HG03442 (cell line): ENCODE data around the gene PPP1R9B.

ENCODE experiments used
- ATAC-seq: cut with Tn5 transposase; IDR thresholded peaks from one replicate; pipeline ENCODE4 v1.9.1; 2021; ENCODE audit warnings: mild to moderate bottlenecking, moderate library complexity; ENCODE audit not compliant: unreplicated experiment

PPP1R9B gene

GRCh38 chr17:50109785-50110184 lies 40.7 kb downstream of the PPP1R9B start:
- no peak for ATAC-seq

GRCh38 chr17:50109207-50109606 lies 41.3 kb downstream of the PPP1R9B start:
- no peak for ATAC-seq

GRCh38 chr17:50108556-50108955 lies 41.9 kb downstream of the PPP1R9B start:
- ATAC-seq = no peak

GRCh38 chr17:50107790-50108414 lies 42.6 kb downstream of the PPP1R9B start:
- ATAC-seq = no peak

GRCh38 chr17:50106393-50107131 lies 43.9 kb downstream of the PPP1R9B start:
- no peak for ATAC-seq

GRCh38 chr17:50105811-50106210 lies 44.7 kb downstream of the PPP1R9B start:
- no peak for ATAC-seq

GRCh38 chr17:50103941-50104340 lies 46.5 kb downstream of the PPP1R9B start:
- no peak for ATAC-seq

GRCh38 chr17:50103252-50103651 lies 47.2 kb downstream of the PPP1R9B start:
- ATAC-seq = no peak

- no peak for ATAC-seq
These were observed 48.1 kb downstream of the PPP1R9B start for GRCh38 chr17:50102164-50102991.

- no peak for ATAC-seq
These were observed 48.9 kb downstream of the PPP1R9B start for GRCh38 chr17:50101346-50102163.

GRCh38 chr17:50100921-50101345 lies 49.5 kb downstream of the PPP1R9B start:
- no peak for ATAC-seq

- ATAC-seq = no peak
These were observed 50.0 kb downstream of the PPP1R9B start for GRCh38 chr17:50100480-50100883.

GRCh38 chr17:50099003-50099402 lies 51.5 kb downstream of the PPP1R9B start:
- no peak for ATAC-seq

- no peak for ATAC-seq
These were observed 51.9 kb downstream of the PPP1R9B start for GRCh38 chr17:50098583-50098982.

- no peak for ATAC-seq
These were observed 52.6 kb downstream of the PPP1R9B start for GRCh38 chr17:50097926-50098325.

GRCh38 chr17:50097455-50097854 lies 53.0 kb downstream of the PPP1R9B start:
- no peak for ATAC-seq

- ATAC-seq = no peak
These were observed 53.7 kb downstream of the PPP1R9B start for GRCh38 chr17:50096758-50097157.

- ATAC-seq = no peak
These were observed 54.4 kb downstream of the PPP1R9B start for GRCh38 chr17:50096092-50096491.

- ATAC-seq = no peak
These were observed 54.8 kb downstream of the PPP1R9B start for GRCh38 chr17:50095626-50096037.

GRCh38 chr17:50094753-50095619 lies 55.5 kb downstream of the PPP1R9B start, which contains the start of gene PDK2:
PDK2 (plus strand) TSS chr17:50095351; CDS start chr17:50095436, 85 bp downstream.
- peak; percentile 77 for ATAC-seq
